NB4 (cell line): ENCODE measurements around the gene DSCAM.

ENCODE experiments used
- DNase-seq: peaks from one replicate; pipeline ENCODE4 v3.0.0; 2010; ENCODE audit warnings: low read depth
- H3K4me3 ChIP-seq: one replicate; pipeline ENCODE4 v1.5.1; 2011; ENCODE audit warnings: mild to moderate bottlenecking, low read depth, low read length, moderate library complexity
- CTCF ChIP-seq: IDR thresholded peaks from one replicate; pipeline ENCODE4 v1.5.1; 2012; ENCODE audit warnings: low read depth, low read length
- MAX ChIP-seq: IDR thresholded peaks from 2 replicates; pipeline ENCODE4 v1.6.1; 2011; ENCODE audit warnings: low read depth, low read length
- MYC ChIP-seq: IDR thresholded peaks from 2 replicates; pipeline ENCODE4 v1.6.1; 2011; ENCODE audit warnings: low read depth, low read length
- POLR2A ChIP-seq: IDR thresholded peaks from 2 replicates; pipeline ENCODE4 v1.6.1; 2011; ENCODE audit warnings: mild to moderate bottlenecking; ENCODE audit not compliant: insufficient read length; ENCODE audit errors: extremely low read depth

DSCAM gene

GRCh38 chr21:40377135-40377534, 469.8 kb downstream of the DSCAM start:
- no peak overlapping the region for H3K4me3 ChIP-seq
- DNase-seq: no peak
- TF ChIP-seq MYC (no peak), MAX (no peak), CTCF (no peak), POLR2A (no peak)

- DNase-seq: no peak
- H3K4me3 ChIP-seq: no peak overlapping the region
Measured at GRCh38 chr21:40373761-40374160, 473.2 kb downstream of the DSCAM start.

GRCh38 chr21:40372506-40372905, 474.5 kb downstream of the DSCAM start:
- H3K4me3 ChIP-seq: no peak overlapping the region
- TF ChIP-seq MAX (no peak), MYC (no peak), CTCF (no peak), POLR2A (no peak)
- no peak for DNase-seq

More at GRCh38 chr21:40373761-40374160, 473.2 kb downstream of the DSCAM start:
- no peak for TF ChIP-seq POLR2A
- no peak for TF ChIP-seq CTCF
- TF ChIP-seq MYC: no peak
- TF ChIP-seq MAX: no peak

GRCh38 chr21:40371329-40371728, 475.6 kb downstream of the DSCAM start:
- no peak overlapping the region for H3K4me3 ChIP-seq
- TF ChIP-seq POLR2A: no peak

GRCh38 chr21:40356644-40357043, 490.3 kb downstream of the DSCAM start:
- no peak for DNase-seq
- no peak overlapping the region for H3K4me3 ChIP-seq
- TF ChIP-seq MAX: no peak
- TF ChIP-seq MYC: no peak
- TF ChIP-seq CTCF: no peak
- no peak for TF ChIP-seq POLR2A

More at GRCh38 chr21:40371329-40371728, 475.6 kb downstream of the DSCAM start:
- DNase-seq: no peak

GRCh38 chr21:40355076-40355475, 491.9 kb downstream of the DSCAM start:
- TF ChIP-seq POLR2A (no peak), MYC (no peak), CTCF (no peak), MAX (no peak)
- no peak overlapping the region for H3K4me3 ChIP-seq
- no peak for DNase-seq
